Measurements from ENCODE around the gene SIM2. TPM values are rescaled to one million over a fixed set of nuclear protein-coding genes. Genes with fewer than 3 reads are reported as not detected.

SIM2 gene
- total and polyA plus RNA-seq, 2 donors (not counting 1 experiment from before 2014, with no cell fraction given) = not detected

GRCh38 chr21:36767096-36767495 is 68.2 kb downstream of the SIM2 start:
- no peaks in the 10 kb centered on the region for H3K27me3 ChIP-seq (replicated peaks in 1 of 4; ENCODE audit: control extremely low read depth in 1 of 4, control insufficient read depth in 3 of 4, insufficient read depth in 4 of 4, low read length in 3 of 4)
- H3K27ac ChIP-seq (ENCODE audit: low read length in 2 of 2) = no peak overlapping the region
- Mint-ChIP-seq H3K4me3 (no peak overlapping the region), H3K27me3 (no peaks in the 10 kb centered on the region), H3K27ac (no peak overlapping the region), H3K4me1 (no peaks in the 10 kb centered on the region), H3K9me3 (ENCODE audit: insufficient read depth) (no peaks in the 10 kb centered on the region)
- no peak overlapping the region for H3K4me2 ChIP-seq (replicated peaks; ENCODE audit: low read depth, low read length, poor library complexity, severe bottlenecking)
- no peaks in the 10 kb centered on the region for H4K20me1 ChIP-seq (ENCODE audit: control insufficient read depth, insufficient read depth, low read length, poor library complexity, severe bottlenecking)
- DNase-seq = no peak
- ChIA-PET CTCF (no interaction called here), POLR2A (no interaction called here)
- H3K9ac ChIP-seq (ENCODE audit: low read length) = no peak overlapping the region
- no peaks in the 10 kb centered on the region for H3K4me1 ChIP-seq (ENCODE audit: control insufficient read depth in 2 of 2, insufficient read depth in 2 of 2, low read length in 2 of 2)
- no peaks in the 10 kb centered on the region for H3K9me3 ChIP-seq (ENCODE audit: control extremely low read depth in 1 of 3, control insufficient read depth in 2 of 3, insufficient read depth in 1 of 3, low read length in 2 of 3)
- ATAC-seq (ENCODE audit: low read depth) = no peak
- intact Hi-C loops (cut with micrococcal nuclease) = no loop called here
- no peaks in the 10 kb centered on the region for H3K36me3 ChIP-seq (replicated peaks in 1 of 2; ENCODE audit: control extremely low read depth in 1 of 2, control insufficient read depth in 1 of 2, extremely low read depth in 1 of 2, insufficient read depth in 2 of 2, low read length in 1 of 2)
- no peaks in the 10 kb centered on the region for H3K79me2 ChIP-seq (ENCODE audit: control insufficient read depth, insufficient read depth, low read length)
- WGBS (ENCODE audit: insufficient coverage) = 100% methylated on average over 7 of the region's 11 CpGs
- TF ChIP-seq, protein P1, sequence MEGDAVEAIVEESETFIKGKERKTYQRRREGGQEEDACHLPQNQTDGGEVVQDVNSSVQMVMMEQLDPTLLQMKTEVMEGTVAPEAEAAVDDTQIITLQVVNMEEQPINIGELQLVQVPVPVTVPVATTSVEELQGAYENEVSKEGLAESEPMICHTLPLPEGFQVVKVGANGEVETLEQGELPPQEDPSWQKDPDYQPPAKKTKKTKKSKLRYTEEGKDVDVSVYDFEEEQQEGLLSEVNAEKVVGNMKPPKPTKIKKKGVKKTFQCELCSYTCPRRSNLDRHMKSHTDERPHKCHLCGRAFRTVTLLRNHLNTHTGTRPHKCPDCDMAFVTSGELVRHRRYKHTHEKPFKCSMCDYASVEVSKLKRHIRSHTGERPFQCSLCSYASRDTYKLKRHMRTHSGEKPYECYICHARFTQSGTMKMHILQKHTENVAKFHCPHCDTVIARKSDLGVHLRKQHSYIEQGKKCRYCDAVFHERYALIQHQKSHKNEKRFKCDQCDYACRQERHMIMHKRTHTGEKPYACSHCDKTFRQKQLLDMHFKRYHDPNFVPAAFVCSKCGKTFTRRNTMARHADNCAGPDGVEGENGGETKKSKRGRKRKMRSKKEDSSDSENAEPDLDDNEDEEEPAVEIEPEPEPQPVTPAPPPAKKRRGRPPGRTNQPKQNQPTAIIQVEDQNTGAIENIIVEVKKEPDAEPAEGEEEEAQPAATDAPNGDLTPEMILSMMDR (IDR thresholded peaks at IDR 0.05) = no peak
- TF ChIP-seq EZH2 (IDR thresholded peaks at IDR 0.05; ENCODE audit: borderline replicate concordance, insufficient read depth, low read depth, low read length, poor library complexity, severe bottlenecking) = no peak
- no peak overlapping the region for H3K4me3 ChIP-seq (ENCODE audit: control extremely low read depth in 1 of 5, extremely low read depth in 1 of 5, insufficient read depth in 1 of 5, low read depth in 2 of 5, low read length in 4 of 5)
- H2AFZ ChIP-seq (ENCODE audit: insufficient read depth, low read depth, low read length, poor library complexity, severe bottlenecking) = no peak overlapping the region

DNA sequence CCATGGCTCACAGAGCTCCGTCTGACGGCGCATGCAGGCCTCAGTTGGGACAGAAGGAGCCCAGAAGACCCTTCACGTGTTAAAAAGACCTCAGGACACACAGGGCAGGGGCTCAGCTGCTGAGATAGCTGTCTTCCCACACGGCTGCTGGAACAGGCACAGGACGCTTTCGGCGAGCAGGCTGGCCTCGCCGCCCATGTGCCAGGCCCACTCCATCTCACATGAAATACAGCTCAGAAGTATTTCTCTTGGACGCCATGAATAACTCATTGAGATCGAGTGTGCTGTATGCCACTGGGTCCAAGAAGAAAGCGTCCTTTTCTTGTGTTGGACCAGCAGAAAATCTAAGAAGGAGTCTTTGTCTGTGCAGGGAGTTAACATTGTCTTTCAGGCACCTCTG is 69.6 kb downstream of the SIM2 start:
- H3K27me3 Mint-ChIP-seq = no peaks in the 10 kb centered on the region
- Histone ChIP-seq H3K4me3 (ENCODE audit: control extremely low read depth in 1 of 5, extremely low read depth in 1 of 5, insufficient read depth in 1 of 5, low read depth in 2 of 5, low read length in 4 of 5) (no peak overlapping the region), H4K20me1 (ENCODE audit: control insufficient read depth, insufficient read depth, low read length, poor library complexity, severe bottlenecking) (no peaks in the 10 kb centered on the region), H3K27ac (ENCODE audit: low read length in 2 of 2) (no peak overlapping the region), H2AFZ (ENCODE audit: insufficient read depth, low read depth, low read length, poor library complexity, severe bottlenecking) (no peak overlapping the region), H3K4me1 (ENCODE audit: control insufficient read depth in 2 of 2, insufficient read depth in 2 of 2, low read length in 2 of 2) (no peaks in the 10 kb centered on the region), H3K27me3 (replicated peaks in 1 of 4; ENCODE audit: control extremely low read depth in 1 of 4, control insufficient read depth in 3 of 4, insufficient read depth in 4 of 4, low read length in 3 of 4) (no peaks in the 10 kb centered on the region), H3K4me2 (replicated peaks; ENCODE audit: low read depth, low read length, poor library complexity, severe bottlenecking) (no peak overlapping the region), H3K79me2 (ENCODE audit: control insufficient read depth, insufficient read depth, low read length) (no peaks in the 10 kb centered on the region), H3K36me3 (replicated peaks in 1 of 2; ENCODE audit: control extremely low read depth in 1 of 2, control insufficient read depth in 1 of 2, extremely low read depth in 1 of 2, insufficient read depth in 2 of 2, low read length in 1 of 2) (no peaks in the 10 kb centered on the region), H3K9ac (ENCODE audit: low read length) (no peak overlapping the region), H3K9me3 (ENCODE audit: control extremely low read depth in 1 of 3, control insufficient read depth in 2 of 3, insufficient read depth in 1 of 3, low read length in 2 of 3) (no peaks in the 10 kb centered on the region)
- H3K27ac Mint-ChIP-seq = no peak overlapping the region
- intact Hi-C loops (cut with micrococcal nuclease) = no loop called here
- no peaks in the 10 kb centered on the region for H3K9me3 Mint-ChIP-seq (ENCODE audit: insufficient read depth)
- no peak overlapping the region for H3K4me3 Mint-ChIP-seq
- ATAC-seq (ENCODE audit: low read depth) (no peak), DNase-seq (no peak)
- no peaks in the 10 kb centered on the region for H3K4me1 Mint-ChIP-seq
- CTCF ChIA-PET = no interaction called here
- TF ChIP-seq, protein P1 (IDR thresholded peaks at IDR 0.05) = no peak
- no peak for TF ChIP-seq EZH2 (IDR thresholded peaks at IDR 0.05; ENCODE audit: borderline replicate concordance, insufficient read depth, low read depth, low read length, poor library complexity, severe bottlenecking)
- POLR2A ChIA-PET = no interaction called here
- WGBS (ENCODE audit: insufficient coverage) = 95% methylated on average over 13 of the region's 13 CpGs

Data from B cell (primary cell).